Stimulated activated CD4-positive, alpha-beta T cell treated with anti-CD3 and anti-CD28 coated beads, Interleukin-4, amount 100 ng/mL, for 4 hours (primary cell): Measurements from ENCODE around the gene DPF3.

Source experiments
- DNase-seq, 2 experiments: peaks; one replicate each; pipeline ENCODE4 v3.0.0-alpha.2; 2020

Gene DPF3

DNA sequence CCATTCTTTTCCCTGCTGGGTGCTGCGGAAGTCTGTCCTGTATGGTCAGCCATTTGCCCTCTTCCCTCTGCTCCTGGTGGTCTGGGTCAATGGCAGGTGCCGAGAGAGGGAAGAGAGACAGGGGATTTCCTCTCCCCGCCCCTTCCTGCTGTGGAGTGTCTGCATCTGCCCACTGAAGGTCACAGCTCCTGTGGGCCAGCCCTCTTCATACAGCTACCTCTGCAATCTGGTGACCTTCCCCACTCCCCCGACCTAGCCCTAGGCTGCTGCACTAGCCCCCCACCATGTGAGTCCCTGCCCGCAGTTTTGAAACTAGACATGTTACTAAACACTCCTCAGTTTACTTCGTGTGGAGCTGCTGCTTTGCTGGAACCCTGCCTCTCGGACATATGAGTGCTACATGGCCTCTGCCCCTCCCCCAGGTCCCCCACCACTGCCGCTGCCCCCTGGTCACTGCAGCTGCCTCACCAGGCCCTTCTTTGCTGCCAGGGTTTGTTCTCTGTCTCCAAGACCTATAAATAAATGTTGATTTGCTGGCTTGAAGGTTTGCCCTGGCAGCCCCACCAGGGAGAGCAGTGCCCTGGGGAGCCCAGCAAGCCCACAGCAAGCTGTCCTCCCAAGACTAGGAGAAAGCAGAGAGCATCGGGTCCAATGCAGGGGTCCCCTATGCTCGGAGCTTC, 102.9 kb downstream of the DPF3 start:
- DNase-seq, result no peak

DNA sequence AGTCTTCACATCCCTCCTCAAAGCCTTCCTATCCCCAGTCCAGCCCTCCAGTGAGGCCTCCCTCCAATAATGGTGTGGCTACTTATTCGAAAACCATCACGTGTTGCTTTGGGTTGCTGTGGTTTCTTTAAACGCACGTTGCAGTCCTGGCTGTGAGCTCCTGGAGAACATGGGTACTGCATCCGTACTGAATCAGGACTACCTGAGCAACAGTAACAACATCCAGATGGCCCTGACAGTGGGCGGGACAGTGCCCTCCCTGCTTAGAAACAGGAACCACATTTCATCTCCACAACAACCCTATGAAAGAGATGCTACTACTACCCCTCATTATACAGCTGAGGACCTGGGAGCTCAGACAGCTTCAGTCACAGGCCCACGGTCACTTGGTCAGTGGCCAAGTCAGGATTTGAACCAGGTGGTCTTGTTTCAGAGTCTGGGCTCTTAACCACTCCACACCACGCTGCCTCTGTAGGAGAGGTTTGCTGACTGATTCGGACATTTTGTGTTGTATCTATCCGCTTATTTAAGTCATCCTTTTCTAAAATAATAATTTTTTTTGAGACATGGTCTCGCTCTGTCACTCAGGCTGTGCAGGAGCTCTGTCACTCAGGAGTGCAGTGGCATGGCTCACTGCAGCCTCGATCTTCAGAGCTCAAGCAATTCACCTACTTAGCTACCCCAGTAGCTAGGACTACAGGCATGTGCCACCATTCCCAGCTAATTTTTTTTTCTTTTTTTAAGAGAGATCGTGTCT, 104.8 kb downstream of the DPF3 start:
- DNase-seq, result no peak

DNA sequence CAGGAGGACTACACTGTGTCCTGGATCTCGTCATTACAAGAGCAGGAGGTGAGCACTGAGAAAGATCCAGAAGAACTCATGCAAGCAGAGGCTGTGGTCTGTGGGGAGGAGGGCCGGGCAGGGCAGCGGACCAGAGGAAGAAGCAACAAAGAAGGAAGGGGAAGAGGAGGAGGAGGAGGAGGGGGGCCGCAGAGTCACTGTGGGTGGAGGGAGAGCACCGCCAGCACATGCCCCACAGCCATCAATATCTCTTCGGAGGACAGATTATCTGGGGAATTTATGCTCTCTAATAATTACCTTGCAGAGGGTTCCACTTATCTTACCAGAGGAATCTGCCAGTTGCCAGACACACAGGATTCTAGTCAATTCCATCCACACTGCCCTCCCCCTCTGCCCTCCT, 105.6 kb downstream of the DPF3 start:
- DNase-seq, result no peak

DNA sequence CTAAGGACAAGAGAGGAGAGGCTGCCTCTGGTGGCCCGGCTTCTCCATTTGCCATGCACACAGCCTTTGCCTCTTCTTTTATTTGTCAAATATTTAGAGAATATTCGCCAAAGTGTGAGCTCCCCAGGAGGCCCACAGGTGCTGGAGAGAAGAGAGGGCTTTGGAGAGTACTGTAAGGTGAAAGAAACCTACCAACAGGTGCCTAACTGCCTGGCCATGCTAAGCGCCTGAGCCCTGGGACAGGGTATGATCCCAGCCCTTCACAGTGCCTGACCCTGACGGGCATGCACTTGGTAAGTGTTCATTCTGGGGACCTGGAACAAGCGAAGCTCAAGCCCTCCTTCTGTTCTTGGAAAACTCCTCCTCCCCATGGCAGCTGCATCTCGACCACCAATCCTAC, 106.1 kb downstream of the DPF3 start:
- DNase-seq, result no peak

DNA sequence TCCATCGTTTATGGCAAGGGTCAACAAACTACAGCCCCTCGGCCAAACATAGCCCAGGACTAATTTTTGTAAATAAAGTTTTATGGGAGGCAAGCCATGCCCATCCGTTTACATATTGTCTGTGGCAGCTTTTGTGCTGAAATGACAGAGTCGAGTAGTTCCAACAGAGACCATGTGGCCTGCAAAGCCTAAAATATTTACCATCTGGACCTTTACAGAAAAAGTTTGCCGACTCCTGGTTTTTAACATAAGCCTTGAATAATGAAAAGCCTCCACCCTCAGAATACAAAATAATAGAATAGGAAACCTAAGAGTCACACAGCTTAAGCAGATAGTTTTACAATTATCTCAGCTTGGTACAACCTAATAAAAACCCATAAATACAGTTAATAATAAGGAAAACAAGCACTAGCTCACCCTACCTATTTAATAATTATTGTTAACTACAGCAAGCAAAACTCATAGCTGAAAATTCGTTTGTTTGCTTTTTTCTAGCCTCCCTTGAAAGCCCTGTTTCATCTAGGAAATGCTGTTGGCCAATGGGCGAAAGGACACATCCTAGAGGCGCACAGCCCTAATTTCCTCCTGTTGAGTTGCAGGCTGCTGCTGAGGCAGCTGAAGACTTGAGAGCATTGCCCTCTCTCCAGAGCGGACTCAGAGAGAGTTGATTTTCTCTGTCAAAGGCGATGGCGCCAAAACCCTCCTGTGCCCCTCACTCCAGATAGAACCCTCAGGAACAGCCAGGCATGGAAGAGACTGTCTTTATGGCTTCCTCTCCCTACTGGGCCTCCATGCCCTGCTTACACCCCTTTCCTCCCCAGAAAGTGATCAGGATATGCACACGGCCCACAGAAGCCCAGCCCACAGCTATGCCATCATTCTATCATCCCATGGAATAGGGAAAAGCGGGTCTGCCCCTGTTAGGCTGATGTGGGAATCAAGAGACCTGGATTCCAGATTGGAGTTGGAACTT, 107.2 kb downstream of the DPF3 start:
- DNase-seq, result no peak

DNA sequence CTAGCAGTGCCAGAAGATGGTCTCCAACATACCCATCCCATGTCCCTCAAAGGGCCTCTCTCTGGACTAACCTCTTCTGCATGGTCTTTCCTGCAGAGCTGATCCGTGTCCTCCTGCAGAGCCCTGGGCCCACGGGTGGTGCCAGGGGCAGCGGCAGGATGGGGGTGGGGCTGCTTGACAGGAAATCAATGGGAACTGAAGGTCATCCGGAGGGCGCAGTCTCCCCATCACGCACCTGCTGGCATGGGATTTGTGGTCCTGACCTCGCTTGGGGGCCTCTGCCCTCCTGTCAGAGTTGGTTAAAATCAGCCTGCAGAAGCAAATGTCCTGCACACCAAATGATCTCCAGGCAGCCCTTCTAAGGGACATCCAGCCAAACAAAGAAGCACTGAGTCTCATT, 110.2 kb downstream of the DPF3 start:
- DNase-seq, result no peak

DNA sequence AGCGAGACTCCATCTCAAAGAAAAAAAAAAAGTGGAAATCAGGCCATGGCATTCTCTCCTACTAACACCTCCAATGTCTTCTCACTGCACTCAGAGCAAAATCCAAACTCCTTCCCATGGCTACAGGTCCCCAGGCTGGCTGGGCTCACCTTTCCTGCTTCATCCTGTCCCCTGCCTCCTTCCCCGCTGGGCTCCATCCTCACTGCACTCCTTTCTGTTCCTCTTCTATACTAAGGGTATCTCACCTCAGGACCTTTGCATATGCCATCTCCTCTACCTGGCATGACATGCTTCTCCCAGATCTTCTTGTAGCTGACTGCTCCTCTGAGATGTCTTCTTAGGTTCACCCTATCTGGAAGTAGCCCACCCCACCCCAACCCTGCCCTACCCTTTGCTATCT, 111.1 kb downstream of the DPF3 start:
- DNase-seq, result no peak

DNA sequence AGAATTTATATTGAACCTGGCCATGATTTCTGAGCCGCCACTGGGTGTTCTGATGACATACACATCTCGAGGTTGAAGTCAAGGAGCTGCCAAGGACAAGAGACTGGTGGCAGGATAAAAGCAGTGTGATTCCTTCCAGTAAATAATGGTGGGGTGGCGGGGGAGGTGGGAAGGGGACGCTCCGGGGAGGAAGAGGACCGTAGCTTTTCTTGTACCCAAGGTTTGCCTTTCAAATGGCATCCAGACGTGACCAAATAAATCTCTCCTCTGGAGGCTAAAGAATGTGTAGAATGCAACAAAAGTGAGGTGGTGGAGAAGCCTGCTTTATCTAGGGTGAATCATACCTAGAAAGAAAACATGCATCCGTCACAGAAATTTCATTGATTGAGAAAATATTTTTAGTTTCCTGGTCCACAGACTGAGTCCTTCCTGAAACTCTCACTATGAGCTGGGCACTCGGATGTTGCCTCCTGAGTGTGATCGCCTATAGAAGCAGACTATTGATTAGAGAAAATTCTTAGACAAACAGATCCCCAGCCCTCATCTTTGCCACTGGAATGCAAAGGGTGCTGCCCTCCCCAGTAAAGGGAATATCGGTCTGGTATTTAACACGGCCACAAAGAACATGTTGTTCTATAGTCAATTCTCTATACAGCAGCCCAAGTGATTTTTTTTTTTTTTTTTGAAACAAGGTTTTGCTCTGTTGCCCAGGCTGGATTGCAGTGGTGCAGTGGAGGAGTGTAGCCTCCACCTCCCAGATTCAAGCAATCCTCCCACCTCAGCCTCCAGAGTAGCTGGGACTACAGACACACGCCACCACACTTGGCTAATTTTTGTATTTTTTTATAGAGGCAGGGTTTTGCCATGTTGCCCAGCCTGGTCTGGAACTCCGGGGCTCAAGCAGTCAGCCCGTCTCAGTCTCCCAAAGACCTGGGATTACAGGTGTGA, 112.1 kb downstream of the DPF3 start:
- no peak for DNase-seq

DNA sequence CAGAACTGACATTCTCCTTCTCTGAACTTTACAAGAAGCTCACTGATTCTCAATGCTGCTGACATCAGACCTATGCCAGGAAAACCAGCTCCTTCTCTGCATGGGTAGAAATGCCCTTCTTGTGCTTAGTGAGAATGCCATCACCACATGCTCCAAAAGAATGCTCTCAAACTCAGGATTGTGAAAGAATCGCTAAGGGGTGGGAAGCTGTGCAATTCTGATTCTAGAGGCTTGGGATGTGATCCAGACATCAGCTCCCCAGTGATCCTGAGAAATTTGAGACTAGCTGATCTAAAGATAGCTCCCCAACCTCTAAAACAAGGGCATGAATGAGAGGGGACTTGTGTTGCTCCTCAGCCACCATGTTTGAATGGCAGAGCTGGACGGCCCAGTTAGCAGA, 113.2 kb downstream of the DPF3 start:
- no peak for DNase-seq

DNA sequence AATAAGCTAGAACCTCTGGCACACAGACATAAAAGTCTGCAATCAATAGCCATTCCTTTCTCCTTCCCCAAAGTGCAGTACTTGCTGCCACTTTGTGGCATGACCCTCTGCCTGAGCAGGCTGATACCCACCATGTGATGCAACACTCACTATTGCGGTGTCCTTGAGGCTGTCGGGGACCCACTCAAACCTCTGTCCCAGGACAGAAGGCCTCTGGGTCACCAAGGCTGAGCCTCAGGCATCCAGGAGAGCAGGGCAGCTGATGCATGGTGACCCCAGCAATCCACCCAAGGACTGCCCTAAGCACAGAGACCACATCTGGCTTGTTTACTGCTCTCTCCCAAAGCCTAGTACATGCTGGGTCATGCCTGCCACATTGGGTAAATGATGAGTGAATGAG, 114.2 kb downstream of the DPF3 start:
- no peak for DNase-seq

DNA sequence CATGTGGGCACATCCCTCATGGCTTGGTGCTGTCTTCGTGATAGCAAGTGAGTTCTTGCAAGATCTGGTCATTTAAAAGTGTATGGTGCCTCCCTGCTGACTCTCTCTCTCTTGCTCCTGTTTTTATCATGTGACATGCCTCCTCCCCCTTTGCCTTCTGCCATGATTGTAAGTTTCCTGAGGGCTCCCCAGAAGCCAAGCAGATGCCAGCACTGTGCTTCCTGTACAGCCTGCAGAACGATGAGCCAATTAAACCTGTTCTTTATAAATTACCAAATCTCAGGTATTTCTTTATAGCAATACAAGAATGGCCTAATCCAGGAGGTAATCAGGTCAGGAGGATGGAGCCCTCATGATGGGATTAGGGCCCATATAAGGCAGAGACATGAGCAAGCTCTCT, 116.3 kb downstream of the DPF3 start:
- DNase-seq, result no peak

DNA sequence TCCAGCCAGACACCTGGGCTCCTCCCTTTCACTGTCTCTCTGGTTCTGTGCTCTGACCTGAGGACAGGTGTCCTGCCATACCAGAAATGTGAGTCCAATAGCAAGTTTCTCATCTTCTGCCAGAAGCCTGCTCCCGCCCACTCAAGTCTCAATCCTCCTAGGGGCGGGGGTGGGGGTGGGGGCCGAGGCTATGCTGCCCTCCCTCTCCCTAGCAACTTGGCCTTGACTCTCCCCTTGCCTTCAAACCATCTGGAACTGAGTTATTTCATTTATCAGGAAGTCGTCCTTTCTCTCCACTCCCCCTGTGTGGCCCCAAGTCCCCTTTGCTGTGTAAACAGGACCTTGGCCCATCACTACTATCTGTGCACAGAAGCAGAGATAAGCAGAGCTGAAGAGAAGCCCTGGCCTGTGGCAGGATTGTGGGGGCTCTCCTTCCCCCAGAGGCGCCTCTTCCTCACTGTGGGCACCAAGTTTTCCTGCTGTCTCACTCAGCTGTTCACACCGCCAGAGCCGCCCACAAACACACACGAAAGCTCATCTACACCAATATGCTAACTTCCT, 117.1 kb downstream of the DPF3 start:
- no peak for DNase-seq

DNA sequence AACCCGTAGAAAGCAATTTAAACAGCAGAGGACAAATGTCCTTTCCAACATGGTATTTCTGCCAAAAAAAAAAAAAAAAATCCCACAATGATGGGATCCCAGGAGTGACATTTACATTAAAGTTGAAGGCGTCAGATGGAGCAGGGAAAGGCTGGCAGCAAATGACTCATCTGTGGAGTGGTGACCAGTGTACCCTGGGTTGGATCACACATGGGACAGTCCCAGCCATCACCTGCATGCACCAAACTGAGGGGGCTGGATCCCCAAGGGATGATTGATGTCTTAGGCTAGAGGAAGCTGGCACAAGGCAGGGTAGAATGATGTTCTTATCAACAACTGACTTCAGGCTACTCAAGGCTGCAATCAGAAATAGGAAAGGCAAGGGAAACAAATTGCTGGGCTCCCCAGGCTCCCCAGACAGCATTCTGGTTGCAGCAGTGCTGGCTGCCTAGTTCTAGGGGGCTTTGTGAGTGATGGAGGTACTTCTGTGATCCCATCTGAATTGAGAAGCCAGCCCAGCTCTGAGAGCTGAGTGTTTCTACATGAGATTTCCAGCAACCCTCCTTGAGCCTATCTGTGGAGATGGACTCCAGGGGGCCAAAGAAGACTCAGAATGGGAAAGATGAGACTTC, 117.9 kb downstream of the DPF3 start:
- no peak for DNase-seq

DNA sequence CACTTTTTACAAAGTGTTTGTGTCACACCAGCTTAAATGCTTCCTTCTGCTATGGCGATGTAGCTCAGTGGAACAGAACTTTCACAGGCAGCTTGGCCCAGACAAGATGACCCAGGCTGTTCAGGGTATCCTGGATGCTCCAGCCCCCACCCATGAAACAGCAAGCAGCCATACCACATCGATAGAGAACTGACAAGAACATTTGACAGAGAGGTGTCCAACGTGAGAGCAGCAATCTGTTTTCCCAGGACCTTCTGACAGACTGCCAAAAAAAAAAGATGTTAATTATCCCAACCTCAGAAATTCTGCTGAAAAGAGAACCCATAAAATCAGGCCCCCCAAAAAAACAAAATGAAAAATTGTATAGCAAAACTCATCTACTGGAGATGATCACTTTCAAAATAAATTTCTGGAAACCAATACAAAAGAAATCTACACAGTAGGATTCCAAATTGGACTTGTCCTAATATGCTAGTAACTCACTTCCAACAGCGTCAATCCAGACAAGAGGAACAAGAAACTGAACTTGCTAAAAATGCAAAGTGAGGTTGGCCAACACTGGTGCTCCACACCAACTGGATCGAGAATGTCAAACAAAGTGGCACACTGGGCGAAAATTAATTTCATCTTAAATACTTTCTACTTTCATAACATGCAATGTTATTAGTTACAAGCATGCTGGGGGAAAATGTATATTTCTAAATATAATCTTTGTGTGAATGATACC, 118.8 kb downstream of the DPF3 start:
- no peak for DNase-seq

DNA sequence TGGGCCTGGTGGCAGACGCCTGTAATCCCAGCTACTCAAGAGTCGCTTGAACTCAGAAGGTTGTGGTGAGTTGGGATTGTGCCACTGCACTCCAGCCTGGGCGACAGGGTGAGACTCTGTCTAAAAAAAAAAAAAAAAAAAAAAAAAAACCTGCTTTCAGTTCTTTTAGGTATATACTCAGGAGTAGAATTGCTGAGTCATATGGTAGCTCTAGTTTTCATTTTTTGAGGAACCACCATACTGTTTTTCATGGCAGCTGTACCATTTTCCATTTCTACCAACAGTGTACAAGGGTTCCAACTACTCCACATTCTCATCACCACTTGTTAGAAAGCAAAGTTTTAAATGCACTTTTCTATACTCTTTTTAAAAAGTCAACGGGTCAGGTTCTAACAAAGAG, 119.8 kb downstream of the DPF3 start:
- no peak for DNase-seq

DNA sequence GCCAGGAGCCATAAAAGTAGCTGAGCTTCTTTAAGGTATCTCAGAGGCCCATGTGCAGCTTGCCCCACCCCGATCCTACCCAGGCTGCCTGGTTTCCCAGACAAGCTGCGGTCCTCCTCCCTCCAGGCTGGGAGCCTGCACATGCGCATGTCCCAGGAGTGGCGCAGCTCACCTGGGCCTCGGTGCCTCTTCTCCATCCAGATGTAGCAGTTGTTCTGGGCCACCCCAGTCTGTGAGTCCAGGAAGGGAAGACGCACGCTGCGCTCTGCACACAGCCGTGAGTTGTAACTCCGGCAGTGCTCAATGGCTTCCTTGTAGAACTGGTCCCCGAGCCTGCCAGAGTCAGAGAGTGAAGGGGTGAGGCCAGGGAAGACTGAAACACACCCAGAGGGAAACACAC, 122.3 kb downstream of the DPF3 start:
- DNase-seq, result no peak

DNA sequence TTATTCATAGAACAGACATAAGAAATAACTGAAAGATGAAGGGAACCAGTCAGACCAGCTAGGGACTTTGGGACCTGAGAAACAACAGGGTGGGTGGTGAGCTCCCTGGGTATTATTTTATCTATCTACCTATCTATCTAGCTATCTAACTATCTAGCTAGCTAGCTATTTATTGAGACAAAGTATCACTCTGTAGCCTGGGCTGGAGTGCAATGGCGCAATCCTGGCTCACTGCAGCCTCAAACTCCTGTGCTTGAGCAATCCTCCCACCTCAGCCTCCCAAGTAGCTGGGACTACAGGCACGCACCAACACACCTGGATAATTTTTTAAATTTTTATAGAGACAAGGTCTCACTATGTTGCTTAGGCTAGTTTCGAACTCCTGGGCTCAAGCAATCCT, 127.6 kb downstream of the DPF3 start:
- no peak for DNase-seq

DNA sequence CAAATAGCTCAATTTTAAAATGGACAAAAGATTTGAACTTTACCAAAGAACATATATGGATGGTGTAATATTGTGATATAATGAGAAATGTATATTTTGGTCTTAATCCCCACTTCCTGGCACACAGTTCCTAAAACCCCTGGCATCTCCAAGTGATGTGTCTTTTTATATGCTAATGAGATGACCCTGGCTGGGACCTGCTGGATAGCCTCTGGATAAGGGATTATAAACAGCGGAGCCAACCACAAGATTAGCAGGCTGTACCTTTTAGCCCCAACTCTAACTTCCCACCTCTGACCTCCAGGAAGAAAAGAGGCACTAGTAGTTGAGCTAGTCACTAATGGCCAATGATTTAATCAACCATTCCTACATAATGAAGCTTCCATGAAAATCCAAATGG, 130.0 kb downstream of the DPF3 start:
- DNase-seq, result no peak

DNA sequence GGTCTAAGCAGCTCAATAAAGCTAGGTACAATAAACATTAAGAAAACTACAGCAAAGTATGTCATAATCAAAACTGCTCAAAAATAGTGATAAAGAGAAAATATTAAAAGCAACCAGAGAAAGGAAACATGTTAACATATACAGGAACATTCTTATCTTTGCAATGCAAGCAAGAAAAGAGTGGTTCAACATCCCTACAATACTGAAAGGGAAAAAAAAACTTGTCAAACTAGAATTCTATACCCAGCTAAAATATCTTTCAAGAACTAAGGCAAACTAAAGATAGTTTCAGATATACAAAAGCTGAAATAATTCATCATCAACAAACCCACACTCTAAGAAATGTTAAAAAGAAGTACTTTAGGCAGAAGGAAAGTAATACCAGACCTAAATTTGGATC, 134.2 kb downstream of the DPF3 start:
- DNase-seq, result no peak

DNA sequence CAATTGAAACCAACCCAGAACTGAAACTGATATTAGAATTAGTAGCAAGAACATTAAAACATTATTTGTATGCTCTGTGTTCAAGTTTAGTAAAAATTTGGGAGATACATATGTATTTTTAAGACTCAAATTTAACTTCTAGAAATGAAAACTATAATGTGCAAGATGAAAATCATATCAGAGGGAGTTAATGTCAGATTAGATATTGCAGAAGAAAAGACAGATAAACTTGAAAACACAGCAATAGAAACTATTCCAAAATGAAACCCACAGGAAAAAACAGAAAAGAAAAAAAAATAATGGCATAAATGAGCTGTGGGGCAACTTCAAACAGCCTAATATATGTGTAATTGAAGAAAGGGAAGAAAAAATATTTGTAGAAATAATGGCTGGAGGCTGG, 134.9 kb downstream of the DPF3 start:
- DNase-seq, result no peak

DNA sequence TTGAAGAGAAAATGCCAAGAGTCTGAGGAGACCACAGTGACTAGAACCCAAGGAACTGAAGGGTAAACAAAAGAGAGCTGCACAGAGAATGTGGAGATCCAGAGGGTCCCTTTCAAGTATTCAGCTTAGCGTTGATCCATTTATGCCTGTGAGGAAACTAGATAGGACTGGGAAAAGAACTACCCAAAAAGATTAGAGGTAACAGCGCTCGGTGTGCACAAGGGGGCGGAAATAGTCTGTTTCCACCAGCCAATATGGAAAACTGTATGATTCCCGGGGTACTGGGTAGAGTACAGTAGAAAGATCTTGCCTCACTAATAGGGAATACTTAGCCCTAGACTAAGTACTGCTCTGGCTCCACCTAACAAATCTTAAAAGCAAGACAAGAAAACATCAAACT, 135.5 kb downstream of the DPF3 start:
- no peak for DNase-seq
